ENCODE measurements around the gene CACNA2D3.

GRCh38 chr3:54744291-54744690, 621.9 kb downstream of the CACNA2D3 start:
- TF ChIP-seq, protein P1, sequence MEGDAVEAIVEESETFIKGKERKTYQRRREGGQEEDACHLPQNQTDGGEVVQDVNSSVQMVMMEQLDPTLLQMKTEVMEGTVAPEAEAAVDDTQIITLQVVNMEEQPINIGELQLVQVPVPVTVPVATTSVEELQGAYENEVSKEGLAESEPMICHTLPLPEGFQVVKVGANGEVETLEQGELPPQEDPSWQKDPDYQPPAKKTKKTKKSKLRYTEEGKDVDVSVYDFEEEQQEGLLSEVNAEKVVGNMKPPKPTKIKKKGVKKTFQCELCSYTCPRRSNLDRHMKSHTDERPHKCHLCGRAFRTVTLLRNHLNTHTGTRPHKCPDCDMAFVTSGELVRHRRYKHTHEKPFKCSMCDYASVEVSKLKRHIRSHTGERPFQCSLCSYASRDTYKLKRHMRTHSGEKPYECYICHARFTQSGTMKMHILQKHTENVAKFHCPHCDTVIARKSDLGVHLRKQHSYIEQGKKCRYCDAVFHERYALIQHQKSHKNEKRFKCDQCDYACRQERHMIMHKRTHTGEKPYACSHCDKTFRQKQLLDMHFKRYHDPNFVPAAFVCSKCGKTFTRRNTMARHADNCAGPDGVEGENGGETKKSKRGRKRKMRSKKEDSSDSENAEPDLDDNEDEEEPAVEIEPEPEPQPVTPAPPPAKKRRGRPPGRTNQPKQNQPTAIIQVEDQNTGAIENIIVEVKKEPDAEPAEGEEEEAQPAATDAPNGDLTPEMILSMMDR (IDR thresholded peaks at IDR 0.05): no peak
- TF ChIP-seq POLR2A (IDR thresholded peaks at IDR 0.05): no peak
